ENCODE measurements around the gene CERK.

DNA sequence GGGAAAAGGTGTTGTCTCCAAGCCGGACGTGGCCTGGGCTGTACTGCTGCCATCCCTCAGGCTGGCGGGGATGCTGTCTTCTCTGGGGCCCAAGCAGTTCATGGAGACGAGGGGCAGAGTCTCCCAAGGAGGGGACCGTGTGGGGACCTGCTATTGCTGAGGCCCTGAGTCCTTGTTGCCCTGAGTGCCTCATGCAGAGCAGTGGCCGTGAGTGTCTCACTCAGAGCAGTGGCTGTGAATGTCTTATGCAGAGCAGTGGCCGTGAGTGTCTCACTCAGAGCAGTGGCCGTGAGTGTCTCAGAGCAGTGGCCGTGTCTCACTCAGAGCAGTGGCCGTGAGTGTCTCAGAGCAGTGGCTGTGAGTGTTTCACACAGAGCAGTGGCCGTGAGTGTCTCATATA is 63.1 kb downstream of the CERK start:
- TF ChIP-seq CTCF (IDR thresholded peaks at IDR 0.05), result no peak
- TF ChIP-seq POLR2A (IDR thresholded peaks at IDR 0.05), result no peak

All from heart left ventricle (tissue), 13 donors.